Measurements from ENCODE around the gene RFPL2.

DNA sequence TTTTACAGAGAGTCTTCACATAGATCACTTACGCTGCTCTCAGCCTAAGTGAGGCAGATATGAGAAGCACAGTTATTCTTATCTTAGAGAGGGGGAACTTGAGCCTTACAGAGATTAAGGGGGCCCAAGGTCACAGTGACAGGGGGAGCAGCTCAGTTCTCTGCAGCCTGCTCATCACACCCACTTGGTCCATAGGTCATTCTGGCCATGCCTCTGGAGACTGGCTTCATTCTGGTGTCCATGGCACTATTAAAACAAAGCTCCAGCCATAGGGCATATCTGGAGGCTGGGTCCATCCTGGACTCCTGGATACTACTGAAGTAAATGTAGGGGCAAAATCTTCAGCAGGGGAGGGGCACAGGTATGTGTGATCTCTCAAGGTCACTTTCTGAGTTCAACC is 44.4 kb upstream of the RFPL2 start:
- TF ChIP-seq CTCF (IDR thresholded peaks at IDR 0.05; ENCODE audit: insufficient read depth, low read depth, low read length) (no peak), EZH2 (IDR thresholded peaks at IDR 0.05; ENCODE audit: insufficient read depth, low read length) (no peak)

Measured in astrocyte (in vitro differentiated cells and primary cell).